Hindlimb muscle (tissue), 1 donor: ENCODE measurements around the gene RTL10. TPM values are rescaled to one million over a fixed set of nuclear protein-coding genes. Genes with fewer than 3 reads are reported as not detected.

Source experiments
- DNase-seq: peaks from one replicate; pipeline ENCODE4 v3.0.0-alpha.2; 2013
- polyA plus RNA-seq: library from polyadenylated mRNA; unstranded; fragments of 120-200 nt; gene quantifications from one replicate; pipeline ENCODE4 v1.2.1, GENCODE V29; 2013; ENCODE audit not compliant: insufficient read length

The RTL10 gene
- polyA plus RNA-seq, 1 donor = 16.7 TPM

DNA sequence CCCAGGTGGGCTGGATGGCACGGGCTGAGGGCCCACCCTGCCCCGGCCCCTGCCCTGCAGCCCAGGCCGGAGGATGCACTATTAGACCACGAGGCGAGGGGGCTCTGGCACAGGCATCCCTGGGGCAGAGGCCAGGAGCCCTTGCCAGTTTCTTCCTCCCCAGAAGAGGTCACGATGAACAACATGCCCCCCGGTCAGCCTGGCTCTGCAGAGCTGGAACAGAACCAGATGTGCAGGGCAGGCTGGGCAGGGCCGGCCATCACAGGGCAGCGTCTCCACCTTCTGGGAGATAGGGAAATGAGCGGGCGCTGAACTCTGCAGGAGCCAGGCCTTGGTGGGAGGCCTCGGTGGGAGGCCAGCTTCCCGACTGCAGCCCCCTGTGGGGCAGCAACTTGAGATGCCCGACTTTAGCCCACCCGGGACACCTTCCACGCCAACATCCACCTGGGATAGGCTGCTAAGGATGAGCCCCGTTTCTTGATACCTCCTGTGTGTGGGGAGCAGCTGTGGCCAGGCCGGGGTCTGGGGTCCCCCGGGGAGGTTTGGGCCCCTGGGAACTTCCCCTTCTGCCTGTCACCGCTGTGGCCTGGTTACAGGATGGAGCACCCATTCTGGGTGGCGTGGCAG lies 21.8 kb upstream of the RTL10 start:
- no peak for DNase-seq

DNA sequence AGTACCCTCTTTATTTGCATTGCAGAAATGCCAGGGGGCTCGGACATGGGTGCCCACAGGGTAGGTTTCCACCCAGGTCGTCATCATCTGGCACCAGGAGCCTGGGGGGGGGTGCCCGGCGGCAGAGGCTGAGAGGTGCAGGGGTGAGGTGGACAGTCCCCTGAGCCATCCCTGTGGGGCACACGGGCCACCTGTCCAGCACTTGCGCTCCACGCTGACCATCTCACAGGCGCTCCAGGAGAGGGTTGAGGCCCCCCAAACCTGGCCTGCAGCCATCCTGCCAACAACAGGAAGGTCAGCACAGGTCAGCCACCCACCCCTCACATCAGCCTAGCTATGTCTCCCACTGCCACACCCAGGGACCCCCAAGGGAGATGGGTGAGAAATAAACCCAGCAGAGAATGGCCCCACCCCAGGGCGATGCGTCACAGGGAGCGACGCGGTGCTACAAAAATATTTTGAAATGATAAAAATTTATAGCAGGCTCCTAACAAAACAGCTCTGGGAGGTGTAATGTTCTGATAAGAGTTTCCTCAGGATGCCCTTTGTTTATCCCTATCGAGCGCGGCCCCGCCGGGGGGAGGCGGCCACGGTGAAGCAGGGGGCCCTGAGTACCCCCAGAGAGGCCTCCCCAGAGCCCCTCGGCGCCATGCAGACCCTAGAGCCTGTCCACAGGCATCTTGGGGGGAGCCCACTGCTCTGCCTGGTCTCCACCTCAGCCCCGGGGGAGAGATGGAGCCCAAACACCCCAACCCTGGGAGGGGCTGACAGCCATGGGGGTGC lies 21.0 kb upstream of the RTL10 start:
- DNase-seq = no peak

DNA sequence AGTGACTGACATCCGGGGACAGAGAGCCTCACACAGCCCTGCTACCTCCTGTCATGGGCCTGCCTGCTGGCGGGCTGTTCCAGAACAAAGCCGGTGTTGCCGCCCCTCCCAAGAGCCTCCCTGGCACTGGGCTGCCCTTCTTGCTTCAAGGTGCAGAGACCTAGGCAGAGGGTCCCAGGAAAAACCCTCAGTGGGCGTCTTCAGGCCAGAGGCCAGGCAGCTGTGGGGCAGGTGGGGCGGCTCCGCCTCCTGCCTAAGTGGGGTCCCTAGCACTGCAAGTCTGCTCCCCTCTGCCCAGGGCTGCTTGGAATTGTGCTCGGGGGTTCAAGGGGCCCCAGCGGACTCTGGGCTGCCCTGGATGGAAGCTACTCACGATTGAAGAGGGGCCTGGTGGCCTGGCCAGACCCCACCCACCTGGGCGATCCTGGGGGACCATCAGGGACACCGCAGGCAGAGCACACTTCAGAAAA lies 20.4 kb upstream of the RTL10 start:
- DNase-seq = no peak

DNA sequence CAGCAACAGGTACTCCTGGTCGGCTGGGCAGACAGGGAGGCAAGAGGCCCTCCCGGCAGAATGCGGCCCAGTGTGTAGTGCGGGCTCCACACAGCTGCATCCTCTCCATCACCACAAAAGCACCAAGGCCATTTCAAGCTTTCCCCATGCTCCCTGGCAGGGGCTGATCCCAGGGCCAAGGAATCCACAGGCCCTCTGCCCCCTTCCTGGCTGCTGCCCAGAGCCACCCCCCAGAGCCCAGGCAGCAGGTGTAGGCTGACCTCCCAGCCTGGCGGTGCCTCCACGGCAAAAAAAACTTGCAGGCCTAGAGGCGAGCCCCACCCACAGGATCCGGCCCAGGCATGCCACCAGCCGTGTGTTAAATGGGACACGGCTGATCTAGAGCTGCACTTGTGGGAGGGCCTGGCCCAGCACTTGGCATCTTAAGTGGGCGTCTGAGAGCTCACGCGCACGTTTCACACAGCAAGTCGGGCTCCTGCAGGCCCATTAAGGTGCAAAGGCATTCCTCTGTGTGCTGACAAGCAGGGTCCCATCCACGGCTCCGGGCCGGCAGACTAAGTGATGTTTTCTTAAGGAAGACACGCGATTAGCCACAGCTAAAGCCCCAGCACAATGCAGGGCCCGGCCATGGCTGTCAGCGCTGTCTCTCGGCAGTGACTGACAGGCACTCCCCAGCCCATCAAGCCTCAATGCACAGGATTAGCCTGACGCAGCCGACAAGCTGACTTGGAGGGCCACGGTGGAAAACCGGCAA lies 19.8 kb upstream of the RTL10 start:
- no peak for DNase-seq

DNA sequence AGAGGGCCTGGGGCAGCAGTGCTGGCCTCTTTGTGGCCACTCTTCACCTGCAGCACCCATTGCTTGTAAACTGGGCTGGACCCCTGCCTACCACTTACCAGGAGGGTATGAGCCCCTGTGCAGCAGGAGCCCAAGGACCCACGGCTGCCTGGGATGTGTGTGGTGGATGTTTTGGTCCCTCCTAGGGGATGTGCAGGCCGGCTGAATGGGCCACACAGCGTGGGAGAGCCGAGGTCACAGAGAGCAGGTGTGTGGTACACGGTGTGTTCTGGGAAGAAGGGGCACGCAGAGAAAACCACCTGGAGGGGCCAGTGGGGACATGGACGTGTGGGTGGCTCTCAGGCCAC lies 19.3 kb upstream of the RTL10 start:
- DNase-seq = no peak

DNA sequence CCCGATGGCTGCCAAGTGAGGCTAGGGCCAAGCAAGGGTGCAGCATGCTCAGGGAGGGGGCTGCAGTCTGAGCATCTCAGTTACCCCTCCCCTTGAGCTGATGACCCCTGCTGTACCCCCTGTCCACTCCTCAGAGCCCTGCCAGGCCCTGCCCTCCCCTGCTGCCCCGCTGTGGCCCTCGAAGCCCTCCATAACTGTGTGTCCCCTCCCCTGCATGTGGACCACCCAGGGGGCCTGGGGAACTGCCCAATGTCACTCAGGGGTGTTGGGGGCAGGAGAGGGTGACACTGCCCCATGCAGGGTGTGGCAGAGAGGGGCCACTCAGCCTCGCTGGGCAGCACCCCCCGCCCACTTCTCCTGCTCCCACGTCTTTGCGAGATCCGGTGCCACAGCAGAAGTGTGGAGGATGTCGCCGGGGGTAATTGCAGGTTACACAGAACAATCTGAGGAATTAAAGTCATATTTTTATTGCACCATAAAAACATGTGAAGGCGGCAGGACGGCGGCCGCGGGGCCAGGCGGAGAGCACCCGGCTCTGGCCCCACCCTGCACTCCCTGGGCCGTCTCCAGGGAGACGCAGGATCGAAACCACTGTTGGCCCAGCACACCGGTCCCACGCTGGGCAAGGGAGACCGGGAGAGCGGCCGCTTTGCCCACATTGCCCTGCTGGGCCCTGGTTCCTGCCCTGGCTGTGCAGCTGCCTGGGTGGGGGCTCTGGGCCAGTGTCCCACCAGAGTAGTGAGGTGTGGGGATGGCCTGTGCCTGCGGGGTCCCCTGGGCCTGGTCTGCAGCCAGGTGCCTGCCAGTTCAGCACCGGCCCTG lies 18.7 kb upstream of the RTL10 start:
- no peak for DNase-seq

DNA sequence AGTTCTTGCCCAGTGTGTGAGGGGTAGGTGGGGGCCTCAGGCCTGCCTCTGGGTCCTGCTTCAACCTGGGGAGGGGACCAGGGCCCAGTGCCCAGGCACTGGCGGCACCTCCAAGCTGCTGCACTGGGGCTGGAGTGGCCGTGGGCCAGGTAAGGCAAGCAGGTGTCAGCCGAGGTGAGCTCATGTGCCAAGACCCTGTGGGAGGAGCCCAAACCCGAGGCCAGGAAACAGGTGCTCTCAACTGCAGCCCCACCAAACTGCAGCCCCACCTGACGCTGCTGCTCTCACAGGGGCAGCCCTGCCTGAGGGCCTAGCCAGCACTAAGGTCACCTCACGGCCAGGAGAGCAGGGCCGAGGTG lies 18.1 kb upstream of the RTL10 start:
- no peak for DNase-seq

DNA sequence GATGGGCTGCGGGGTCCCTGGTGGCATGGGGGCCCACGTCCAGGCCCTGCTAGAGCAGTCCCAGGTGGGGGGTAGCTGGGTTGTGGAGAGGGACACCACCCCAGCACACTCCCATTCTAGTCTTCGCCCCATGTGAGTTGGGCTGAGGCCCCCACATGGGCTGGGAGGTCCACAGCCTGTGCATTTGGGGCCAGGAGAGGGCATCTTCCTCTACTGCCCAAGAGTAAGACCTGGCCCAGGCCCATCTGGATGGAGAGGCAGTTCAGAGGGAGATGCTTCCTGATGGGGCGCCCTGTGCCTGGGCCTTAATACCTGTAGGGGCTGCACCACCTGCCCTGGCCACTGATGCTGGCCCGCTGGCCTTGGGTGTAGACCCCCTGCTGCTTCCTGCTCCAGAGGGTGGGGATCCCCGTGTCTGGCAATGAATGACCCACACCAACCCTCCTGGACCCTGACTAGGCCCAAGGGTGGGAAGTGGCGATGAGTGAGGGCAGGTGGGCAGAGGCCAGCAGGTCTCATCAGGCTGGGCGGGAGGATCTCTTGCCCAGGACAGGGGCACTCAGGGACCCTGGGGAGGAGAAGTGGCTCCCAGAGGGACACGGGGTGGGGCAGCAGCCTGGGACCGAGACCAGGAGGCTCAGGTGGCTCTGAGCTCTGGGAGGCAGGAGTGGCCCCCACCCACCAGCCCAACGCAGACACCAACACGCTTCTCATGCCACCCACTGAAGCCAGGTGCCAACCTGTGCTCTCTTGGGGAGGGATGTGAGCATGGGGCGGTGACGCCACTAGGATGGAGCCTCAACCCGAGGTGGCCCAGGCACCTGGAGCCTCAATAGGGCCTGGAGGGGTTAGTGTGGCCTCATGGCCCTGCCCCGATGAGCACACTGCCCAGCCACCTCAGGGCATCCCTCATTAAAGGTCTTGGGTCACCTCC lies 17.4 kb upstream of the RTL10 start:
- no peak for DNase-seq

DNA sequence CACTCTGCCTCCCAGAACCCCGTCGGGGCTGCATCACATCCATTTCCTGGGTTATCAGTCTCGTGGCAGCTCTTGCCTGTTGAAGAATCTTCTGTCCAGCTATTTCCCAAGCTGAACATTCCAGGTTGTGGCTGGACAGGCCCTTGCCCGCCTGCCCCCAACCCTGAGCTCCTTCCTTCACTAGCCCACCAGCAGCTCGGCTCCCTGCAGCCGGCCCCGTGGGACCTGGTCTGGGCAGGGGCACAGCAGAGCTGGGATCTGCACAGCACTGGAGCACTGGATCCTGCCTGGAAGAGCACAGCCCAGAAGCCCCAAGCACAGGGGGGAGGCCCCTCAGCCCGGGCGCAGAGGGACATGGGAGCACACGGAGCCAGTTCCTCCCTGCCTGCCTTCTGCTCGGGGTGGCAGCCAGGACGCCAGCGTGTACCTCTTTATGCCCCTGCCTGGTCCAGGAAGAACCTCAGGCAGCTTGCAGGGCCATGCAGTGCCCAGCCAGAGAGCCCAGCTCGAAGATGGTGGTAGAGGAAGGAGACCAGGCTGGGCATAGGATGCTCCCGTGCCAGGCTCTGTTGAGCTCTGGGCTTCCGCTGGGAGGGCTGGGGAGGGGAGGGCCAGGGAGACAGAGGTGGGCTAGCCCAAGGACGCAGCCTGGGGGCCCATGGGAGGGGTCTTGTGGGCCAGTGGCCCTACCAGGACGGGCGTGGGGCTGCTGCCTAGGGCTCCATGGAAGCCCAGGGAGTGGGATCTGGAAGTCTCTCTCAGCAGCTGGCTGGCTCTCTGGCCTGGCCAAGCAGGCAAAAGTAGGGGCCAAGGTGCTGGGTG lies 16.6 kb upstream of the RTL10 start:
- no peak for DNase-seq

DNA sequence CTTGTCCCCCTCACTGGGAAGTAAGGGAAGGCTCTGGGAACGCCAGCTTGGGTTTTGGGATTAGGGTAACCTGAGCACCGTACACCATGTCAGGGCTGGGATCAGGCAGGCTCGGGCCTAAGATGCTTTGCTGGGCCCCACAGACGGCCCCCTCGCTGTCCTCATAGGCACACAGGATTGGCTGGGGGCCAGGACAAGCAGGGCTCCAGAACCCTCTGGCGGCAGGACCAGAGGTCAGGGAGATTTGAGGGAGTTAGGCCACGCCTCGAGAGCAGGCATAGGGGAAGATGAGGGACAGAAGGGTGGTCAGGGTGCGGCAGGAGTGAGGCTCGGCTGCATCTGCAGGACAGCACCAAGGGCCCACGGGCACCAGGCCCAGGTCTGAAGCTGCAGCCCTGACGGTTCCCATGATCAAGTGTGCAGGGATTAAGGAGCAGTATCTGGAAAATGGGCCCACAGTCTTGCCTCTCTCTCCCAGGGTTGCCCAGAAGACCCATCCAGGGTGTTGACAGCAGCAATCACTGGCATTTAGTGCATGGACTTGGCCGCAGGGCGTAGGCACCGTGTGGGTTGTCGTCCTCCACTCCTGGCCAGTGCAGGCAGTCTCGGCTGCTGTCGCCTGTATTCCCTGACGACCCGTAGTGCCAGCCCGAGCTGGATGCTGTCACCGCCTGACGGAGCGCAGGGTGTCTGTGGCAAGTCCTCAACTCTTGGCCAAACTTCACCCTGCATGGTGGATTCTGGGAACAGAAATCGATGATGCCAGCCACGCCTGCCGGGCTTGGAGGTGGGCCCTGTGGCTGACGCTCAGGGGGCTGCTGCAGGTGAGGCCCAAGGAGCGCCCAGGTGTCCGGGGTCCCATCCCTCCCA lies 15.7 kb upstream of the RTL10 start:
- no peak for DNase-seq

DNA sequence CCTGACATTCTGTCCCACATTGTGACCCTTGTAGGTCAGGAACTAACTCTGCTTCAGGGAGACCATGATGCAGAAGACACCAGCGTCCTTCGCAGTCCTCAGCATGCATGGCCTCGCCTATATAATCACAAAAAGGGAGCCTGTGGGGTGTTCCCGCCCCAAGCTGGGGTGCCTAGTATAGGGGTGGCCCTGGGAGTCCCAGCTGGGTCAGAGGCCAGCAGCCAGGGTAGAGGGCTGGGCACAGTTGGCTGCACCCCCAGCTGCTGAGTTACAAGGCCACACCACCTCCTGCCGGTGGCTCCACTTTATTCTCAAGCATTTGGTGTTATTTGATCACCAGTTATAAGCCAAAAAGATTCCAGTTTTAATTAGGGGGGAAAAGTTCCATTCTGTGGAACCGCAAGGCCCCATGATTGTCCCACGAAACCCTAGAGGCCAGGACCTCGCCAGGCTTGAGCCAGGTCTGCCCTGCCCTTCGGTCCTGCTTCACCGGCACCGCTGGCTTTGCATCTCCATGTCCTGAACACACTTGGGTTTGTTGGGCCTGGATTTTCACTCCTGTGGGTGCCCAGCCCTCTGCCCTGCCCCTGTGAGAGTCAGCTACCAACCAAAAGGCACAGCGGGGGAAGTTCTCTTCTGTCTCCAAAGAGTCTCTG lies 15.0 kb upstream of the RTL10 start:
- no peak for DNase-seq

DNA sequence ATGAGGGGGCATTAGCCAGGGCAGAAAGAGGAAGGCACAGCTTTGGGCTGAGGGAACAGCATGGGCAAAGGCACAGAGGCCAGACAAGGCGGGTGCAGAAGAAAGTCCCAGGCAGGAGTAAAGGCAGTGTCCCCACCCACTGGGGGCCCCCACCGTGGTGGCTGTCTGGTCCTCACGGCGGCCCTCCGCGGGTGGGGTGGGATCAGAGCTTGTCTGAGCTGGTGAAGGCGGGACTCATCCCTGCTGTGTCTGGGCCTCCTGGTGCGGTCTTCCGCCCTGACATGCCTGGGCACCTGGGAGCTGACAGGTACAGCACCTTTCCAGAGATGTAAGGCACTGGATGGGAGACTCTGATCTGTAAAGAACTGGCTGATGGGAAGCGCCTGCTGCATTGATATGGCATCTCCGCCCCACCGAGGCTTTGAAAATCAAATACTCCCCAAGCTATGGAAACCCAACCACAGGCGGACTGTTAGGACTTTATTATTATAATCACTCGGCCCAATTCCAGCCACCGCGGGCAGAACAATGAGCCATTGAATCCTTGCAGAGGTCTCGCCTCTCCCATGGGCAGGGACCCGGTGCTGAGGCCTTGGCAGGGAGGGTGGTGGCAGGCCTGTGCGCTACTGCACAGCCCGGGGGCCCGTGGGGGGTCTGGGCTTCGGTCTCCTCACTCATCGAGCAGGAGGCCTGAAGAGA lies 14.2 kb upstream of the RTL10 start:
- DNase-seq = no peak

DNA sequence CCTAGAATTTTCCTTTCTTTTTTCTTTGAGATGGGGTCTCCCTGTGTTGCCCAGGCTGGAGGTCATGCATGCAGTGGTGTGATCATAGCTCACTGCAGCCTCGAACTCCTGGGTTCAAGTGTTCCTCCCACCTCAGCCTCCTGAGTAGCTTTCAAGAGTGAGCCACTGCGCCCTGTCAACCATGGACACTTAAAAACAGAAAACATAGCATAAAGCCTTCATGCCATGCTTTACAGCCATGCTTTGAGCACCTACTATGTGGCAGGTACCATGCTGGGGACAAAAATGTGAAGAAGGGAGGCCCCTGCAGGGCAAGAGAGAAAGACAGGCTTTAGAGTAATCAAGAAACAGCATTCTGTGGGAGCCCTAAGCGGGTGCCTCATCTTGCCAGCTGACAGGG lies 13.7 kb upstream of the RTL10 start:
- DNase-seq = no peak

DNA sequence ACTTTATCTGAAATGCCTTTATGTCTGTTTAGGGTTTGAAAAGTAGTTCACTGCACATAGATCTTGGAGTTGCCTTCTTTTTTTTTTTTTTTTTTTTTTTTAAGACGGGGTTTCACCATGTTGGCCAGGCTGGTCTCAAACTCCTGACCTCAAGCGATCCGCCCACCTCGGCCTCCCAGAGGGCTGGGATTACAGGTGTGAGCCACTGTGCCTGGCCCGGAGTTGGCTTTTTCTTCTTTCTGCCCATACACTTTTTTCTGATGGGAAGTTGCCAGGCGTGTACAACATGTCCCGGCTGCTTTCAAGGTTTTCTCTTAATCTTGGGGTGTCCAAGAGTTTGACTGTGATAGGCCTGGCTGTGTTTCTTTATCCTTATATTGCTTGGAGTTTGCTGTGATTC lies 12.9 kb upstream of the RTL10 start:
- no peak for DNase-seq

DNA sequence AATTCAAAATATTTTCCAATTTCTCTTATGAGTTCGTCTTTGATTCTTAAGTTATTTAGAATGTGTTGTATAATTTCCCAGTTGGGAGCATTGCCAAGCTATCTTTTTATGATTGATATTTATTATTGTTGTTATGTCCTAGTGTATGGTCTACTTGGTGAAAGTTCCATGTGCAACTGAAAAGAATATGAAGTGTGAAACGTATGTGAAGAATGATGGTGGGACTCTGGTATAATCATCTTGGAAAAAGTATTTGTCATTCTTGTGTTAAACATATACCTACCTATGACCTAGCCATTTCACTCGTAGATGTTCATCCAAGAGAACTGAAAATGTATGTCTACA lies 12.0 kb upstream of the RTL10 start:
- DNase-seq = no peak

DNA sequence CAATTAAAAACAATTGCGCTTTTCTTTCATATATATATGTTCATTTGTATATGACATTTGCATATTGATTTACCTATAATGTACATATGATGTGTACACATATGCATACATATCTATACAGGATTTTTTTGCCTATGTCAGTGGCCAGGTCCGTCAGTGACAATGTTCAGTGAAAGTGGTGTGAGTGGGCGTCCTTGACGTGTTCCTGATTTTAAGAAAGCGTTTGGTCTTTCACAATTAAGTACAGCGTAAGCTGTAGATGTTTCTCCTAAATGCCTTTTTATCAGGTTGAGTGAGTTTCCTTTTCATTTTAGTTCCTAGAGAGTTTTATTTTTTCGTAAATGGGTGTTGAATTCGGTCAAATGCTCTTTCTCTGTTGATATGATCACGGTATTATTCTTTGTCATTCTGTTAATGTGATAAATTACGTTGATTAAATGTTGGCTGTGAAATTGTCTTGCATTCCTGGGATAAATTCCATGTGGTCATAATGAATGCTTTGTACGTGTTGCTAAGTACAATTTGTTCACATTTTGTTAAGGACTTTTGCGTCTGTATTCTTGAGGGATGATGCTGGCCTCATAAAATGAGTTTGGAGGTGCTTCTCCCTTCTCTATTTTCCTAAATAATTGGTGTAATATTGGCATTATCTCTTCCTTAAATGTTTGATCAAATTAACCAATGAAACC lies 10.6 kb upstream of the RTL10 start:
- DNase-seq = no peak

DNA sequence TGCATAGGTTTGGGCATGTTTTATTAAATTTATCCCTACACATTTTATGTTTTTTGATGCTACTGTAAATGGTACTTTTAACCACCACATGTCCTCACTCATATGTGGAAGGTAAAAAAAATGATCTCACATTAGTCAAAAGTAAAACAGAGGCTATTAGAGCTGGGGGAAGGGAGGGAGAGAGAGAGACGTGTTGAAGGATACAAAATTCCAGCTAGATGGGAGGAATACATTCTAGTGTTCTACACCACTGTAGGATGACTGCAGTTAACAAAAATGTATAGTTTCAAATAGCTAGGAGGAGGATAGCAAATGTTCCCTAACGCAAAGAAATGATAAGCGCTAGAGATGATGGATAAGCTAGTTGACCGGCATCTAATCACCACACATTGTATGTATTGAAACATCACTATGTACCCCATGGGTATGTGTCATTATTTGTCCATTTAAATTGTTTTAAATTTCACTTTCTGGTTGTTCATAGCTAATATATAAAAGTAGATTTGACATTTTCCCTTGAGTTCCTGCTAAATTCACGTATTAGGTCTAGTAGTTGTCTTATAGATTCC lies 9.9 kb upstream of the RTL10 start:
- no peak for DNase-seq

DNA sequence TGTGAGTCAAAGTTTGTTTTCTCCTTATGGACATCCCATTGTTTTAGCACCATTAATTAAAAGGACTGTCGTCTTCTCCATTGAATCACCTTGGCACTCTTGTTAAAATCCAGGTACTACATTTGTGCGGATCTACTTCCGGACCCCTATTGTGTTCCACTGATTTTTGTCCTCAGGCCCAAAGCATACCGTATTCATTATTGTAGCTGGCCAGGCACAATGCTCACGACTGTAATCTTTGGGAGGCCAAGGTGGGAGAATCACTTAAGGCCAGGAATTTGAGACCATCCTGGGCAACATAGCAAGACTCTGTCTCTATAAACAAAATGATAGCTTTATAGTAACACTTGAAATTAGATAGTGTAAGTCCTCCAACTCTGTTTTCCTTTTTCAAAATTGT lies 8.9 kb upstream of the RTL10 start:
- no peak for DNase-seq
